ENCODE data around the gene SNX15.

The SNX15 gene

DNA sequence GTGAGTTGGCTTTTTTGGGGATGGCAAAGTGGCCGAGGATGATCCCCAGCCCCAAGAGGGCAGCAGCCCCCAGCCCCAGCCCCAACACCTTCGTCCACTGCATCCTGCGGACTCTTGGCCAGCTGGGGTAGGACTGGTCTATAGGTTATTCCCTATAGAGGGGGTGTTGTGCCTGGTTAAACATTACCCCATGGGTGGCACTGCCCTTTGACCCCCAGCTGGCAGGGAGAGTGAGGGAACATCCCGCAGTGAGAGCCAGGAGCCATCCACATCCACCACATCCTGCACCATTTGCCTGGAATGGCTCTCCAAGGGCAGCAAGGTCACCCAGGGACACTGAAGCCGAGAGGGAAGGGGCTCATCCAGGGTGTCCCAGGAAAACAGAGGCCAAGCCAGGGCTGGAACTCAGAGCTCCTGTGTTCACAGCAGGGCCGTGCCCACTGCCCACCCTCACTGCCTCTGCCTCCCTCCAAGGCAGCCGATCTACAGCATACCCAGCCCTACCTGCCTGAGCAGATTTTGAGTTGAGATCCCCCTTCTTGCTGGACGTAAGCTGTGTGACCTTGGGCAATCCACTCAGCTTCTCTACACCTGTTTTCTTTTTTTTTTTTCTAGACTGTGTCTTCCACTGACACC lies 31.3 kb downstream of the SNX15 start, which contains the start of gene NAALADL1:
NAALADL1 (minus strand) TSS at position 135 of the 636 bp plus-strand sequence; CDS start at position 103, 32 bp downstream.
- DNase-seq: no peak

GRCh38 chr11:65059523-65059922 lies 32.3 kb downstream of the SNX15 start:
- no peak for DNase-seq

GRCh38 chr11:65059959-65060824 lies 33.0 kb downstream of the SNX15 start:
- no peak for DNase-seq

DNA sequence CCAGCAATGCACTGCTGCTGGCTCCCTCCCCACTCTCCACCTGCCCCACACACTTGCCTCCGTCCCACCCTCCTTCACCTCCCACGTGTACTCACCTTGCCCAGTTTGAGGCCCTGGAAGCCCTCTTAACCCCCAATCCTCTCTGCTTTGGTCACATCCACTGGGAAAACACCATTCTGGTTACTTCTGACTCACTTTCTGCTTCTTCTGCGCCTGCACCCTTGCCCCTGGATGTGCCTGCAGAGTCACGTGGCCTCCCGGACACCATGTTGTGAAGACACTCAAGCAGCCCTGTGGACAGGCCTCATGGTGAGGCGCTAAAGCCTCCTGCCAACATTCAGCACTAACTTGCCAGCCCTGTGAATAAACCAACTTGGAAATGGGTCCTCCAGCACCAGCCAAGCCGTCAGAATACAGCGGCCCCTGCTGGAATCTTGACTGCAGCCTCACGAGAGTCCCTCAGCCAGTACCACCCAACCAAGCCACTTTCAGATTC lies 33.7 kb downstream of the SNX15 start:
- no peak for DNase-seq

DNA sequence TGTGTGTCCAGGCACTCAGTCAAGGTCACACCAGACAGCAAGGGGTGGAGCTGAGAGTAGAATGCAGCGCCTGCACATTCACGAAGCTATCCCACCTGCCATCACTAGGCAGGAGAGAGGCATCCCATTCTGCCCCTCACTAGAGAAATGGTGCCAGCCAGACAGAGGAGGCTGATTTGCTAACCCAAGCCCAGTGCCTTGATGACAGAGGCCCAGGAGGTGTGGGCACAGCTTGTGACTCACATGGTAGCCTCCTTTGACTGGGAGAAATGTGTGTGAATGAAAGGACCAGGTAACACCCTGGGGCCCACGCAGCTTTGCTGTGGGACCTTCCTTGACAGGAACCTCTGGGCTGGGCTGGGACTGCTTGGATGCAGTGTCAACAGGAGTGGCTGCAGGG lies 36.3 kb downstream of the SNX15 start:
- peak; percentile 21 for DNase-seq

DNA sequence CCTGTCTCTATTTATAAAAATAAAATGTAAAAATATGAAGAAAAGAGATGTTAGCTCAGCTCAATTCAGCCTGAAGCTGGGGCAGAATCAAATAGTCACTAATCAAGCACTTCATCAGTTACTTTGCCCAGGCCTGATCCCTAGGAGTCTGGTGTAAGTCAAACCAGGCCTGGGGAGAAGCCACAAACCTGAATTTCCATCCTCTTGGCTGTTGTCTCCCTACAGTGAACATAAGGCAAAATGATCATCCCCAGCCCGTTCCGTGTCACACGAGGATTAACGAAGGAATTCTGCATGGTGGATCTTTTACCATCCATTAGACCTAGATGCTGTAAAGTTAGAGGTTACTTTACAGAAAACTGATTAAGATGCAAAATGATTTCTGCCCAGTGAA lies 37.6 kb downstream of the SNX15 start:
- DNase-seq: no peak

- no peak for DNase-seq
These were observed 38.6 kb downstream of the SNX15 start for GRCh38 chr11:65065851-65066250.

DNA sequence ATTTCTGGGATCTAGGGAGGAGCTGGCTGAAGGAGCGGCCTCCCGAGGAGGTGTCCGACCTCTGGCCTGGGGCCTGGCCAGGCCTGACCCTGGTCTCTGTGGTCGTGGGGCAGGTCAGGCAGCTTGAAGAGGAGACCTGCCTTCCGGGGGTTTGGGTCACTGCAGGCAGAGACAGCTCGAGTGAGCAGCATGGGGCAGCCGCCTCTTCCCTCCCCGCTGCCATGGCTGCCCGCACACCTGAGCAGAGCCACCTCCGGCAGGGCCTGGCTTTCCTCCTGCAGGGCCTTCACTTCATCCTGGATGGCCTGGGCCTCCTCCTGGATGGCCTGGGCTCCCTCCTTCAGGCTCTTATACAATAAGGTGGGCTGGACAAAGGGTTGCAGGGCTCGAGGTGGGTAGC lies 39.1 kb downstream of the SNX15 start:
- no peak for DNase-seq

GRCh38 chr11:65066805-65067291 lies 39.6 kb downstream of the SNX15 start:
- no peak for DNase-seq

- no peak for DNase-seq
These were observed 40.2 kb downstream of the SNX15 start for GRCh38 chr11:65067446-65067845.

- no peak for DNase-seq
These were observed 42.0 kb downstream of the SNX15 start for GRCh38 chr11:65069217-65069616.

- no peak for DNase-seq
These were observed 44.8 kb downstream of the SNX15 start for GRCh38 chr11:65071907-65072630.

DNA sequence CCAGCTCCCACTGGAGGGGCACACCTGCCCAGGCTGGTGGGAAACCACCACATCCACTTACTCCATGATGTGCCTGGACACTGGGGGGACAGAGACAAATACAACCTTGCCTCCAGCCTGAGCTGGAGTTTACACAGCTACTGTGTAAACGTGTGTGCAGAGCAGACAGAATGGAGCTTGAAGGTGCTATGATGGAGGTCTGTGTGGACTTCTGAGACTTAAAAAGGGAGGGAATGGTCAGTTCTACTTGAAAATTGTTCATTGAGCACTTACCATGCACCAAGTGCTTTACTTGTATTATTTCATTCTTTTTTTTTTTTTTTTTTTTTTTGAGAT lies 45.4 kb downstream of the SNX15 start:
- no peak for DNase-seq

DNA sequence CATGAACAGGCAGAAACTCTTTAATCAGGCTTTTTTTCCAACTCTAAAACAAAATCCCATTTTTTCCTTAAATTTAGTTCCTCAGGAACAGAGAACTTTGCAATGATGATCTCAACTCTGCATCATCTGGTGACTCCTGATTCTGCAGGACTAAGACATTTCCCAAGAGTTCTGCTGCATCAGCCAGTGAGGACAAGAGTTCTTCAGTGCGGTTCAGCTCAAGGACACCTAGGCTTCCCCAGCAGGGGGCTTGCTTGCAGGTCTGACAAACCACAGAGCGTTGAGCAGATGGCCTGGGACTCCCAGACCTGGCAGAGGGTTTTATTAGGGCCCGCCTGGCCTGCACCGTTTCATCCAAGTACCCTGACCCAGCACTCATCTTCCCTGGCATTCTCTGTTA lies 50.2 kb downstream of the SNX15 start:
- DNase-seq: no peak

DNA sequence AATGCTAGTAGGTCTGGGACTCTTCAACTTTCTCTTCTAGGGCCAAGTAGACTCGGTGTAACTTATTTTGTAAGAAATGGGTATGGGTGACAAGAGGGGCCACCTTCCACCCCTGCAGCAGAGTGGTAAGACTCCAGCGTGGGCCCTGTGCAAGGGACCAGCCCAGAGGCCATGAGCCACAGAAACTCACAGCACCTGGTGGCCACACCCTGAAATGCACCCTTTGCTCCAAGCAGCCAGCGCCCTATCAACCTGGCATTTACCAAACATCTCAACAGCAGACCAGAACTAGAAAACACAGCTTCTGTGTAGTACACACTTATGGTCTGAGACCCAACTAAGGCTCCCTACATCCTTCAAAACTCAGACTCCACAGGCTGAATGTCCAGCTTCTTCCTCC lies 50.9 kb downstream of the SNX15 start:
- peak; percentile 78 for DNase-seq

DNA sequence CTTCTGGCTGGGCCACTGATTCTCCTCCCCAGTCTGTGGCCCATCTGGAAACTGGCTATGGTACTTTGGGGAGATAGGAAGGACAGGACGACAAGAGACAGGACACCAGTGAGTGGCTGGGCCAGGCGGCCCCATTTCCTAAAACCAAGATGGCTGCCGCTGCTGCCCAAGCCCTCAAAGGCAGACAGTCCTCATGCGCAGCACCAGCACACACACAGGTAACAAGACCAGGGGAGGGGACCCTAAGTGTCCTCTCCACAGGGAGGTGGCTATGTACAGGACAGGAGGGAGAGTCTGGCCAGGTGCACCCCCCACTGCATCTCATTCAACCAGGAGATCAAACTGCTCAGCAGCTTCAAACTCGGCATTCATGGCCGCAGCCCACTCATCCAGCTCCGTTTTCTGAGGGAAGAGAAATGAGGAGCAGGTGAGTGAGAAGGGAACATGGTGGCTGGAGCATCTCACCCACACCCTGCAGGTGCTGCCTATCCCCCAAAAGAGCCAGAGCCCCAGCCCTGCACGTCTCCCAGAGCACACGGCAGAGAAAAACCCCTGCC lies 51.6 kb downstream of the SNX15 start:
- DNase-seq: no peak

DNA sequence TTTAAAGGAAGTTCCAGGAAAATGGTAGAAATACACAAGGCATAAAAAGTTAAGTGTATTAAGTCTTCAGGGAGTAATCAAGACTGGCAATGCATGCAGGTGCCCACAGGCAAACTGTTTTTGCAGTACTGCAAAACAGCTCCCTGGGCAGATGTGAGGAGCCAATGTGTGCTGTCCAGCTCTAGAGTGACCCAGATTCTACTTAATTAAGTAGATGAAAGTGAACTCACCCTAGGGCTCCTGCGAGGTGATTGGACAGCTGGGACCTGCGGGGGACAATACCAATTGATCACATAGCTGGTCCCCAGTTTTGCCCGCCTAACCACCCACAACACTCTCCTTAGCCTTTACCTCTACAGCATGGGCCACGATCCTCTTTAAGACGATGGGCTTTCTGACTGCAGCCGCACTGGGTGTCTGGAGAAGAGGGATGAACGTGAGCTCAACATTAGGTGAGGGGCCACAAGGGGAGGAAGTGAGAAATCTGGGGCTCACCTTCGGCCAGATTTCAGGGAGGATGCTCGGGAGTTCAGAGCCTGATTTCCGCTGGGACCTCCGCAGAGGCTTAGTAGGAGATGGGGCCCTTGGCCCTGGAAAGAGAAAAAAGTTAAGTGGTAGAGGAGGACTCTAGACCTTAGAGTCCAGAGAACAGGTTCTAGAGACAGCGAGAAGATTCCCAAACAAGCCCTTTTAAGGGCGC lies 56.0 kb downstream of the SNX15 start:
- DNase-seq: no peak

DNA sequence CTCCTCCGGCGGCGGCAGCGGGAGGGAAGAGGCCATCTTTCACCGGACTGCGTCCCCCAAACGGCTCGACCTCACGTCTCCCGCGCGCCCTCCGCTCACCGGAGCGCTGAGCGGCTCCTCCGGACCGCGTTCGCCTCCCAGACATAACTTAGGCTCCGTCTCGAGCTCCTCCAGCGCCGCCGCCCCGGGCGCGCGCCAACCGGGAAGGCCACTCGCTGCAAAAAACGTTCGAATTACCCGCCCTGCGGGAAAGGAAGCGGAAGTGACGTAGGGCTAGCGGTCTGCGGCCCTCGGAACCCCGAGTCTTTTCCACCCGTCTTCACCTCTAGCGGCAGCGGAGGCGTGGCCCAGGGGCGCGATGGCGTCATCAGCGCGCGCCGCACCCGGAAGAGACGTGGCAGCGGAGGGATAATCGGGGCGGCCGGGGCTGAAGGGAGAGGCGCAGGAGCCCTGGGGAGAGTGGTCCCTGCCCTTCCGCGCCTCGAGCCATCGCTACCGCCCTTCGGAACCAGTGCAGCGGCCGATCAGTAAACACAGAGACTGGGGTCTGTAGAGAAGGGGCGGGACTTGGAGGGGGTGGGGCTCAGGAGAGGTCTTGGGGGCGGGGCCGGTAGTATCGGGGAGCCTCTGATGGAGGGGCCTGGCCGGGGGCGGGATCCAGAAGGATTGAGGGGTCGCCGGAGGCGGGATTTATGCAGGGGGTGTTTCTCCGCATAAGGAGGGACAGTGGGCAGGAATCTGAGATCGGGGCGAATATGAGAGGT lies 56.8 kb downstream of the SNX15 start, which contains the start of the genes CDCA5 and ZFPL1:
CDCA5 (minus strand) TSS at position 207 of the 764 bp plus-strand sequence; CDS start at position 145, 62 bp downstream.
ZFPL1 (plus strand) TSS at position 389 of the 764 bp plus-strand sequence. CDS start 477 bp downstream, outside the sequence.
- peak; percentile 97 for DNase-seq

DNA sequence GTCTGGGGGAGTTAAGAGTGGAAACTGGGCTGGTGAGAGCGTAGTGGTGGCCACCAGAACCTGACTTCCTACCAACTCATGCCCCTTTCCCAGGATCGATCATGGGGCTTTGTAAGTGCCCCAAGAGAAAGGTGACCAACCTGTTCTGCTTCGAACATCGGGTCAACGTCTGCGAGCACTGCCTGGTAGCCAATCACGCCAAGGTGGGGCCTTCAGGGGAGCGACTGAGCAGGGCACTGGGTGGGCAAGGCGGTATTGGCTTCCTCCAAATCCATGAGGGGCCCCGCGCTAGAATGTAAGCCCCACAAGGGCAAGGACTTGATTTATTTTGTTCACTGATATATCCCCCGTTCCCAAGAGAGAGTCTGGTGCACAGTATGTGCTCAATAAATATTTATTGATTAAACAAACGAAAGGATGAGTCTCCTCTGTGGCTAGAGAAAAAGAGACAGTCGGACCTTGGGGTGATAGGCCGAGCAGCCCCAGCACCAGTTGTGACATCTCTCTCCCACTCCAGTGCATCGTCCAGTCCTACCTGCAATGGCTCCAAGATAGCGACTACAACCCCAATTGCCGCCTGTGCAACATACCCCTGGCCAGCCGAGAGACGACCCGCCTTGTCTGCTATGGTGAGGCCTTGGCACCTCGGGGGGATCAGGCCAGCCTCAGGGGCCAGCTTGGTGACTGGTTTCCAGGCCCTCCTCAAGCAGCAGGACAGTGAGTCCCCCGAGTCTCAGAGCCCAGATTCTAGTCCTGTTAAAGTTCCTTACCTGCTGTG lies 57.5 kb downstream of the SNX15 start:
- no peak for DNase-seq

- DNase-seq: no peak
These were observed 58.2 kb downstream of the SNX15 start for GRCh38 chr11:65085446-65085845.

GRCh38 chr11:65086809-65087208 lies 59.6 kb downstream of the SNX15 start:
- no peak for DNase-seq
